Measurements from ENCODE around the gene ABCA5.

Gene ABCA5

DNA sequence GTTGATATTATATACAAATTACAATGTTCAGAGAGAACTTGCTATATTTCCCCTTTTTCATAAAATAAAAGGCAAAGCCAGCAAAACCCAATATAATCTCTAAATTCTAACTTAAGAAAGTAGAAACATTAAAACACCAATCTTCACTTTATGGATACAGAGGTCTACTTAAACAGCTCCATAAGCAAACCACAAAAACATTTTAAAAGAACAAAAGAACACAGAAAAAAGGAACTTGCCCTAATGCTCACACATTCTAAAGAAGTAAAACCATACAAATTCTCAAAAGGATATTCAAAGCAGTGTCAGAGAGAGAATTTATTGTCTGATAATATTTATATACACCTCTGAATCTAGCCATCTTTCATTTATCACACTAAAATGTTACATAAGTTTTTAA is 98.9 kb downstream of the ABCA5 start:
- TF ChIP-seq, protein P1, sequence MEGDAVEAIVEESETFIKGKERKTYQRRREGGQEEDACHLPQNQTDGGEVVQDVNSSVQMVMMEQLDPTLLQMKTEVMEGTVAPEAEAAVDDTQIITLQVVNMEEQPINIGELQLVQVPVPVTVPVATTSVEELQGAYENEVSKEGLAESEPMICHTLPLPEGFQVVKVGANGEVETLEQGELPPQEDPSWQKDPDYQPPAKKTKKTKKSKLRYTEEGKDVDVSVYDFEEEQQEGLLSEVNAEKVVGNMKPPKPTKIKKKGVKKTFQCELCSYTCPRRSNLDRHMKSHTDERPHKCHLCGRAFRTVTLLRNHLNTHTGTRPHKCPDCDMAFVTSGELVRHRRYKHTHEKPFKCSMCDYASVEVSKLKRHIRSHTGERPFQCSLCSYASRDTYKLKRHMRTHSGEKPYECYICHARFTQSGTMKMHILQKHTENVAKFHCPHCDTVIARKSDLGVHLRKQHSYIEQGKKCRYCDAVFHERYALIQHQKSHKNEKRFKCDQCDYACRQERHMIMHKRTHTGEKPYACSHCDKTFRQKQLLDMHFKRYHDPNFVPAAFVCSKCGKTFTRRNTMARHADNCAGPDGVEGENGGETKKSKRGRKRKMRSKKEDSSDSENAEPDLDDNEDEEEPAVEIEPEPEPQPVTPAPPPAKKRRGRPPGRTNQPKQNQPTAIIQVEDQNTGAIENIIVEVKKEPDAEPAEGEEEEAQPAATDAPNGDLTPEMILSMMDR (IDR thresholded peaks at IDR 0.05; ENCODE audit: low read depth, low read length, missing control alignments) = no peak
- in situ Hi-C loops (cut with HindIII; ENCODE audit: low sequenced_read_pairs) = no loop called here
- no peak overlapping the region for H3K4me3 ChIP-seq (ENCODE audit: low read depth, low read length)
- DNase-seq (ENCODE audit: low read depth) = no peak

GRCh38 chr17:69227541-69227940 is 99.4 kb downstream of the ABCA5 start:
- DNase-seq (ENCODE audit: low read depth) = no peak
- in situ Hi-C loops (cut with HindIII; ENCODE audit: low sequenced_read_pairs) = no loop called here
- TF ChIP-seq, protein P1 (IDR thresholded peaks at IDR 0.05; ENCODE audit: low read depth, low read length, missing control alignments) = no peak
- H3K4me3 ChIP-seq (ENCODE audit: low read depth, low read length) = no peak overlapping the region

GRCh38 chr17:69223809-69224208 is 103.1 kb downstream of the ABCA5 start:
- peak; percentile 32 for DNase-seq (ENCODE audit: low read depth)
- in situ Hi-C loops (cut with HindIII; ENCODE audit: low sequenced_read_pairs) = no loop called here
- no peak overlapping the region for H3K4me3 ChIP-seq (ENCODE audit: low read depth, low read length)
- TF ChIP-seq, protein P1 (IDR thresholded peaks at IDR 0.05; ENCODE audit: low read depth, low read length, missing control alignments) = no peak

GRCh38 chr17:69222707-69223258 is 104.2 kb downstream of the ABCA5 start:
- no peak for DNase-seq (ENCODE audit: low read depth)
- in situ Hi-C loops (cut with HindIII; ENCODE audit: low sequenced_read_pairs) = no loop called here
- H3K4me3 ChIP-seq (ENCODE audit: low read depth, low read length) = no peak overlapping the region
- TF ChIP-seq, protein P1 (IDR thresholded peaks at IDR 0.05; ENCODE audit: low read depth, low read length, missing control alignments) = no peak

GRCh38 chr17:69220098-69220497 is 106.8 kb downstream of the ABCA5 start:
- DNase-seq (ENCODE audit: low read depth) = no peak
- TF ChIP-seq, protein P1 (IDR thresholded peaks at IDR 0.05; ENCODE audit: low read depth, low read length, missing control alignments) = no peak

GRCh38 chr17:69218986-69219385 is 107.9 kb downstream of the ABCA5 start:
- TF ChIP-seq, protein P1 (IDR thresholded peaks at IDR 0.05; ENCODE audit: low read depth, low read length, missing control alignments) = no peak
- no peak overlapping the region for H3K4me3 ChIP-seq (ENCODE audit: low read depth, low read length)
- no peak for DNase-seq (ENCODE audit: low read depth)
- in situ Hi-C loops (cut with HindIII; ENCODE audit: low sequenced_read_pairs) = no loop called here

More at GRCh38 chr17:69220098-69220497, 106.8 kb downstream of the ABCA5 start:
- in situ Hi-C loops (cut with HindIII; ENCODE audit: low sequenced_read_pairs) = no loop called here
- H3K4me3 ChIP-seq (ENCODE audit: low read depth, low read length) = no peak overlapping the region

Measured in astrocyte of the cerebellum (primary cell).